GM21717 (cell line): ENCODE results near the gene HIPK2.

Source experiments
- ATAC-seq: cut with Tn5 transposase; IDR thresholded peaks from one replicate; pipeline ENCODE4 v1.9.1; 2021; ENCODE audit warnings: mild to moderate bottlenecking, moderate library complexity; ENCODE audit not compliant: unreplicated experiment

Gene HIPK2

DNA sequence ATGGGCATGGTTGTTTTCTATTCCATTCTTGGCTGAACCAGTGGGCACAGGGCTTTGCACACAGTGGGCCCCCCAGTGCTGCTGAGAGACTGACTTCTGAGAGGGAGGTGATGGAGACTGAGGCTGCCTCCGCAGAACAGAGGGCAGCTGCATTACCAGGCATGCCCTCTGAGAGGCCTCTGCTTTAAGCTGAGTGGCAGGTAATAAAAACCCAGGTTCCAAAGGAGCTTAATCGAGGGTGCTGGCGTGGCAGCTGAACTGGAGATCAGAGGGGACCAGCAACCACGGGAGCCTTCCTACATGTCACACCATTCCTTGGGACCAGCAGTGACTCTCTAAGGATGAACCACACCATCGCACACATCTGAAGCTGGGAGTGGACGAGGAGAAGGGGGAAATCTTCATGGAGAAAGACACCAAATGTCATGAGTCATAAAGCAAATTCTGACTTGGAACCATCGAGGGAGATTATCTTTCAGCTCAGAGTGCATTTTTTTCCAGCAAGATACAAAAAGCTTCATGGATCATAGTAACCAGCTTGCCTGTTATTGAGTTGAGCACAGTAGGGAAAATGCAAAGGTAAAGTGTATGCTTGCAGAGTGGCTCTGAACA is 24.6 kb downstream of the HIPK2 start:
- ATAC-seq = no peak

DNA sequence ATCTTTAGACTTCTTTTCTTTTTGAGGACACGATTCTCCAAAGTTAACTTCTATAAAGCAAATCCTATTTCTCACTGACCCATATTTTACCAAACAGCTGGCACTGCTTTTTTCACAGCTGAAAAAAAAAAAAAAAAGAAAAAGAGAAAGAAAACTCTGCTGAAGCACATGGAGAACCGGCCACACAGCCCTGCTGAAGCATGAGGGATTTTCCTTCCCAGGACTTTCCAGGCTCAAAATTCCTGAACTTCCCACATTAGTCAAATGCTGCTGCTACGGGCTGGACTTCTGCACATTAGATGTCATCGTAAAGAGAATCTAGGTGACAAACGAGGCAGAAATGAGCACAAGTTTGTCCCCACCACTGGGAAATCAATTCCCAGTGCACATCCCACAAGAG is 25.2 kb downstream of the HIPK2 start:
- ATAC-seq = no peak

GRCh38 chr7:139752148-139752547 is 25.6 kb downstream of the HIPK2 start:
- no peak for ATAC-seq

GRCh38 chr7:139750459-139751095 is 27.2 kb downstream of the HIPK2 start:
- ATAC-seq = no peak

DNA sequence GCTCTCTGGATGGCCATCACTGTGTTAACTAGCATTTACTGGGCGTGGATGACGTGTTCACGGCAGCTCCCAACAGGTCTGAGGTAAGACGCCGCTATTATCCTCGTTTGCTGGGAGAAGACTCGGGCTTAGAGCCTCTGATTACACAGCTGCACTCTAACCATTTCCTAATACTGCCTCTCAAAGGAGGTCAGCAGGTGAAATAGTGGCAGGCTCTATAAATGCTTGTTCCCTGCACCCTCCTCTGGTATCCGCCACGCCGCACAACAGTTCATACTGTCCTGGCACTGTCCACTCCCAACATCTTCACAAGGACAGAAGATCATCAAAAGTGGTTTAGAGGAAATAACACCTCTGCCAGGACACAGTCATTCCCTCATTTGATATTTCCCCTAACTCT is 28.3 kb downstream of the HIPK2 start:
- no peak for ATAC-seq

GRCh38 chr7:139748941-139749340 is 28.9 kb downstream of the HIPK2 start:
- ATAC-seq = no peak

DNA sequence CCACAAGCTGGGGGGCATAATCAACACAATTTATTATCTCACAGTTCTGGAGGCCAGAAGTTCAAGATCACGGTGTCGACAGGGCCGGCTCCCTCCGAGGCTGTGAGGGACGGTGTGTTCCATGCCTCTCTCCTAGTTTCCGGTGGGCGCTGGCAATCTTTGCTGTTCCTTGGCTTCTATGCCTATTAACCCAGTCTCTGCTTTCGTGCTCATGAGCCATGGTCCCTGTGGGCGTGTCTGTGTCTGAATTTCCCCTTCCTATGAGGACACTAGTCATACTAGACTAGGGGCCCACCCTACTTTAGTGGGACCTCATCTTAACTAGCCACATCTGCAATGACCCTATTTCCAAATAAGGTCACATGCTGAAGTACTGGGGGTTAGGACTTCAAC is 29.4 kb downstream of the HIPK2 start:
- ATAC-seq = no peak

DNA sequence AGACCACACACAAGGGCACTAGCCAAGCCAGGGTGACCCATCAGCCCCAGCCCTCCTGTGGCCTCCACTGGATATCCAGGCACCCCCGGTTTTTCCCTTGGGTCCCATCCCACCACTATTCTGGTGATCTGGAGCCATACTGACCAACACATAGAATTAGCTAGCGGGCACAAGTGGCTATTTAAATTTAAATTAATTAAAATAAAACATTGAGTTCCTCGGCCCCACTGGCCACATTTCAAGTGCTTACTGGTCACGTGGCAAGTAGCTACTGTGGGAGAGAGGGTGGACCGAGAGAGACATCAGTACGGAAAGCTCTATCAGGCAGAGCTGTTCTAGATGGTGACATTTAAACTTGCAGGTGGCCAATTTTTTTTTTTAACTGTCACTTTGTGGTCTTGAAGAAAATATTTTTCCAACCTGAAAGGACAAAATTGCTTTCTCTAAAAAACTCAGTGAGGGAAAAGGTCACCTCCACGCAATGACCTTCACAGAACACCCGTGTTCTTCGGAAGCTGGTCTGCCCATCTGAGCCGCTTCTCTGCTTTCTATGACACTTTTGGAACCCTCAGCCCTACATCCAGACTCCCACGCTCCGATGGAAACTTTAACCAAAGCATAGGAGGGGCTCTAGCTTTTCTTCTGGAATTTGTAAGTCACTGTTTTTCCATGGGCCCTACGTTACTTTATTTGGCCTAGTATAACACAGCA is 30.0 kb downstream of the HIPK2 start:
- ATAC-seq = no peak

- no peak for ATAC-seq
These were observed 31.1 kb downstream of the HIPK2 start for GRCh38 chr7:139746652-139747051.

- no peak for ATAC-seq
These were observed 32.1 kb downstream of the HIPK2 start for GRCh38 chr7:139745678-139746143.

DNA sequence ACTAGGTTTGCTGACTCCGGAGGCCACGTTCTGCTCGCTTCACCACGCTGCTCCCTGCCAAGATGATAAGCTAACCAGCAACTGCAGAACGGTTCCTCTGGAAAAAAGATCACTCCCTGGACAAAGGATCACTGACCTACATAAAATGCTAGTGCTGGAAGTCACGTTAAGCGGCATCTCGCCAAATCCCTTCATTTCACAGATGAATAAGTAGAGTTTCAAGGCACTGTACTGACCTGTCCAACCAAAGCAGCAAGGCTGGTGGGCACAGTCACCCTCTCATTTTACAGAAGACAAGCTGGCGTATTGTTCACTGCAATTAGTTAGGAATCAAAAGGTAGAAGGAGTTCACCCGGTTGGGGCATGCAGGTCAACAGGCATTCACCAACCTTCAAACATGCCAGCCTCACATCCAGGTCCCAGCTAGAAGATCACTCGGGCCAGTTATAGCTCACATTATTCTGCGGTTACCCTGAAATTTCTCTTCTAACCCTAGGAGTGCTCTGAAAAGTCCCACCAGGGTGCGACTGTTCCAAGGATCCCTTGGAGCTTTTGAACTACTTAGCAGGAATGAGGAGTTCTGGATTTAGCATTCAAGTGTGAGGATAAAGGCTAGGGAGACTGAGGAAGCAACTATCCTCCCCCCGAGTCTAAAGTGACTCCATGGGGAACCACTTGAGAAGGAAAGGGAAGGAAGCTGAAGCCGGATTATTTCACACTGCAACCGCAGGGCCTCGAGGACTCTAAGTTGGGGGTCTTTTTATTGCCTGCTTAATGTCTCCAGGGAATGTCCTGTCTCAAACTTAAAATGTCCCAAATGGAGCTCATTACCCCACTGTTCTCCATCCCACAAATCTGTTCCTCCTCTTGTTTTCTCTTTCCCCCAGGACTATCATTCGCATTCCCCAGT is 32.8 kb downstream of the HIPK2 start:
- ATAC-seq = no peak

- ATAC-seq = no peak
These were observed 33.6 kb downstream of the HIPK2 start for GRCh38 chr7:139743967-139744767.

- no peak for ATAC-seq
These were observed 34.4 kb downstream of the HIPK2 start for GRCh38 chr7:139743267-139743966.

DNA sequence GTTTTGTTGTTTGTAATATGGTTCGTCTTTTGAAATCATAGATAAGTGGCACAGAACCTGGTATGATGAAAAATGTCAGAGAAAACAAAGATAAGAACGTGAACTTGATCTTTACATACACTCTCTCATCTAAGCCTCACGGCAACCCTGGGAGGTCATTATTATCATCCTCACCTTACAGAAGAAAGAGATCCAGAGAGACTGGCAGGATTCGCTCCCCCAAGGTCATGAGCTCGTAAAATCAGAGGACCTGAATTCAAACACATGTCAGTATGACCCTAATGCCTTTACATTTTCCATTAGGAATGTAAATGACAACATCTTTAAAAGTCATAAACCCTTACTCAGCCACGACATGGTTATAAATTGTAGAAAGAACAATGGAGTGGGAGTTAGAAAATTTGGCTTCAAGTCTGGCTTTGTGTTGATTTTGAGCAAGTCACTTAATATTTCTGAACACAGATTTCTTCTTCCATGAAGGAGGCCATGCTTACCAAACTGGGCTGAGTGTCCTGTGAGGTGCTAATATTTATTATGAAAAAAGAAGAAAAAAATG is 35.9 kb downstream of the HIPK2 start:
- no peak for ATAC-seq

- no peak for ATAC-seq
These were observed 36.6 kb downstream of the HIPK2 start for GRCh38 chr7:139741239-139741638.

GRCh38 chr7:139739863-139740597 is 37.8 kb downstream of the HIPK2 start:
- no peak for ATAC-seq

GRCh38 chr7:139738772-139739171 is 39.0 kb downstream of the HIPK2 start:
- no peak for ATAC-seq

GRCh38 chr7:139738101-139738489 is 39.7 kb downstream of the HIPK2 start:
- ATAC-seq = no peak
